SK-N-SH (cell line): ENCODE results near the gene CNGA4. TPM values are rescaled to one million over a fixed set of nuclear protein-coding genes. Genes with fewer than 3 reads are reported as not detected.

Source experiments
- CTCF ChIA-PET: fragments of 300-600, 350-600 bp; formaldehyde crosslinking; extraction: SDS; loops from one replicate; lab custom pipeline; 2021; lab: Yijun Ruan, JAX
- POLR2A ChIA-PET: fragments of 350-600 bp; sonication (Branson Sonifier 250); formaldehyde crosslinking; extraction: SDS; loops from one replicate; lab custom pipeline; 2020; ENCODE audit warnings: antibody characterized with exemption, inconsistent platforms; lab: Yijun Ruan, JAX
- DNase-seq: peaks from one replicate; pipeline ENCODE4 v3.0.0; 2012
- H2AFZ ChIP-seq: fragments of 200-600 bp; sonication (generic); 2 replicates; pipeline ENCODE4 v1.8.1; 2016; ENCODE audit warnings: antibody characterized with exemption, mild to moderate bottlenecking, low read depth
- H3F3A ChIP-seq: fragments of 200-600 bp; sonication (generic); replicated peaks from 2 replicates; pipeline ENCODE3; 2016; ENCODE audit warnings: antibody characterized with exemption, mild to moderate bottlenecking; ENCODE audit not compliant: insufficient read depth
- H3K27ac ChIP-seq, 2 experiments: fragments of 200-500 bp in 1 of 2; fragments of 200-600 bp in 1 of 2; sonication (Bioruptor generic) in 1 of 2; sonication (generic), shearing (Covaris generic) in 1 of 2; 2 replicates each; pipeline versions ENCODE4 v1.5.1 to v1.6.1; 2014 to 2016; ENCODE audit warnings: low read depth in 2 of 2, inconsistent platforms in 1 of 2, low read length in 1 of 2, mild to moderate bottlenecking in 1 of 2, mixed read lengths in 1 of 2
- H3K27me3 ChIP-seq: fragments of 200-600 bp; sonication (generic), shearing (Covaris generic); 2 replicates; pipeline ENCODE4 v1.6.1; 2016; ENCODE audit warnings: mixed run types; ENCODE audit not compliant: insufficient read depth
- H3K36me3 ChIP-seq, 2 experiments: fragments of 200-500 bp in 1 of 2; fragments of 200-600 bp in 1 of 2; sonication (Bioruptor generic) in 1 of 2; sonication (generic) in 1 of 2; replicated peaks in 1 of 2; 2 replicates each; pipeline versions ENCODE3 to v1.5.1; 2014 to 2016; ENCODE audit warnings: low read length in 1 of 2, mild to moderate bottlenecking in 1 of 2; ENCODE audit not compliant: insufficient read depth in 2 of 2, control insufficient read depth in 1 of 2
- H3K4me1 ChIP-seq, 2 experiments: fragments of 200-500 bp in 1 of 2; fragments of 200-600 bp in 1 of 2; sonication (Bioruptor generic) in 1 of 2; sonication (generic), shearing (Covaris generic) in 1 of 2; 2 replicates each; pipeline versions ENCODE4 v1.5.1 to v1.6.1; 2014 to 2016; ENCODE audit warnings: low read depth in 1 of 2, low read length in 1 of 2, mixed run types in 1 of 2; ENCODE audit not compliant: insufficient read depth in 2 of 2, control insufficient read depth in 1 of 2
- H3K4me2 ChIP-seq: fragments of 200-600 bp; sonication (generic), shearing (Covaris generic); 2 replicates; pipeline ENCODE4 v1.6.1; 2017; ENCODE audit warnings: mixed run types
- H3K4me3 ChIP-seq, 2 experiments: fragments of 200-500 bp in 1 of 2; fragments of 200-600 bp in 1 of 2; sonication (Bioruptor generic) in 1 of 2; sonication (generic), shearing (Covaris generic) in 1 of 2; 2 replicates each; pipeline versions ENCODE4 v1.5.1 to v1.8.1; 2014 to 2016; ENCODE audit warnings: low read depth in 2 of 2, inconsistent platforms in 1 of 2, low read length in 1 of 2, mild to moderate bottlenecking in 1 of 2, mixed read lengths in 1 of 2, moderate library complexity in 1 of 2
- H3K79me2 ChIP-seq: fragments of 200-600 bp; sonication (generic); 2 replicates; pipeline ENCODE4 v1.8.1; 2017; ENCODE audit warnings: mild to moderate bottlenecking; ENCODE audit not compliant: insufficient read depth
- H3K9ac ChIP-seq: fragments of 200-600 bp; sonication (generic); 2 replicates; pipeline ENCODE4 v1.6.1; 2017; ENCODE audit warnings: mixed run types
- H3K9me2 ChIP-seq: fragments of 200-600 bp; sonication (generic); 2 replicates; pipeline ENCODE4 v1.6.1; 2017; ENCODE audit warnings: mixed run types
- H3K9me3 ChIP-seq: fragments of 200-600 bp; sonication (generic); 2 replicates; pipeline ENCODE4 v1.6.1; 2017; ENCODE audit warnings: mixed run types, mild to moderate bottlenecking, moderate library complexity
- H4K20me1 ChIP-seq: fragments of 200-600 bp; sonication (generic); 2 replicates; pipeline ENCODE4 v1.6.1; 2017; ENCODE audit warnings: mild to moderate bottlenecking, mixed run types; ENCODE audit not compliant: insufficient read depth
- CHD2 ChIP-seq: fragments of 150-350 bp; IDR thresholded peaks from 2 replicates; pipeline ENCODE4 v1.6.1; 2018; ENCODE audit warnings: low read length; ENCODE audit not compliant: partially characterized antibody
- EP300 ChIP-seq, 2 experiments: IDR thresholded peaks; 2 replicates each; pipeline versions ENCODE4 v1.4.0 to v1.6.1; 2012; ENCODE audit warnings: borderline replicate concordance in 1 of 2, low read depth in 1 of 2, low read length in 1 of 2
- FOXM1 ChIP-seq: IDR thresholded peaks from 2 replicates; pipeline ENCODE4 v1.4.0; 2012; ENCODE audit warnings: low read depth, mild to moderate bottlenecking
- GATA2 ChIP-seq: sonication (generic); formaldehyde crosslinking; IDR thresholded peaks from 2 replicates; pipeline ENCODE4 v1.5.0; 2020; ENCODE audit warnings: mild to moderate bottlenecking, missing genetic modification reagents
- MAX ChIP-seq: IDR thresholded peaks from 2 replicates; pipeline ENCODE4 v1.4.0; 2012; ENCODE audit warnings: low read depth
- NFIC ChIP-seq: IDR thresholded peaks from 2 replicates; pipeline ENCODE4 v1.4.0; 2012; ENCODE audit warnings: borderline replicate concordance
- NRF1 ChIP-seq: IDR thresholded peaks from 2 replicates; pipeline ENCODE4 v1.6.1; 2012; ENCODE audit warnings: low read depth, mild to moderate bottlenecking, low read length
- PBX3 ChIP-seq: IDR thresholded peaks from 2 replicates; pipeline ENCODE4; 2012
- RCOR1 ChIP-seq: fragments of 150-350 bp; IDR thresholded peaks from 2 replicates; pipeline ENCODE4 v1.6.1; 2017; ENCODE audit warnings: antibody characterized with exemption, low read length
- REST ChIP-seq: IDR thresholded peaks from 2 replicates; pipeline ENCODE4 v1.6.1; 2012; ENCODE audit warnings: mild to moderate bottlenecking, low read depth, low read length, moderate library complexity
- SIN3A ChIP-seq: IDR thresholded peaks from 2 replicates; pipeline ENCODE4 v1.6.1; 2012; ENCODE audit warnings: low read depth, mild to moderate bottlenecking, low read length, moderate library complexity, borderline replicate concordance
- SMC3 ChIP-seq: IDR thresholded peaks from 2 replicates; pipeline ENCODE4 v1.6.1; 2012; ENCODE audit warnings: low read depth, low read length, improper control_type of control experiment
- TAF1 ChIP-seq: IDR thresholded peaks from 2 replicates; pipeline ENCODE4 v1.6.1; 2012; ENCODE audit warnings: low read depth, mild to moderate bottlenecking, low read length, moderate library complexity, borderline replicate concordance
- USF2 ChIP-seq: fragments of 150-350 bp; IDR thresholded peaks from 2 replicates; pipeline ENCODE4 v1.6.1; 2017; ENCODE audit warnings: antibody characterized with exemption, low read length, low read depth, borderline replicate concordance
- WGBS: methylation state at CpG from one replicate; pipeline ENCODE4 v1.1.6; 2017; ENCODE audit warnings: low lambda C conversion rate; 5-methylcytosine and 5-hydroxymethylcytosine counted together
- polyA plus RNA-seq, 3 experiments: library from polyadenylated mRNA; depleted of rRNA; stranded (reverse); fragments of >200 nt; gene quantifications; 2 replicates each; pipeline ENCODE4 v1.2.3, GENCODE V29; 2012

The CNGA4 gene
- polyA plus RNA-seq, 1 of the 3 experiments (the other 2 are of a cell fraction), result 0.13 TPM

- no peak overlapping the region for H3K4me2 ChIP-seq
- peaks cover 5% of the 10 kb centered on the region for H3F3A ChIP-seq
- no peaks in the 10 kb centered on the region for H3K9me3 ChIP-seq
- CTCF ChIA-PET, result interaction anchor here (0.8 to 4.1 kb wide), 5 partner anchors 12 to 125 kb away, joined by 3 to 14 read pairs (median 10); no protein-coding TSS in a partner anchor
- peaks cover 15% of the 10 kb centered on the region for H3K79me2 ChIP-seq
- POLR2A ChIA-PET, result no interaction called here
- peaks cover 17% of the 10 kb centered on the region for H3K27me3 ChIP-seq
- H3K4me3 ChIP-seq, result no peak overlapping the region
- TF ChIP-seq TAF1, result no peak
- TF ChIP-seq PBX3, result no peak
- no peak for TF ChIP-seq NFIC
- no peak for TF ChIP-seq NRF1
- TF ChIP-seq SMC3, result no peak
- TF ChIP-seq RCOR1, result no peak
- no peak for TF ChIP-seq MAX
- TF ChIP-seq CHD2, result no peak
- no peak for TF ChIP-seq REST
- no peak for TF ChIP-seq FOXM1
- no peak for TF ChIP-seq USF2
- no peak for TF ChIP-seq EP300 (IDR thresholded peaks at IDR 0.05; ENCODE audit: borderline replicate concordance in 1 of 2, low read depth in 1 of 2, low read length in 1 of 2)
- no peak for TF ChIP-seq GATA2 (CRISPR knock-in tag)
- no peak for TF ChIP-seq SIN3A
- no peaks in the 10 kb centered on the region for H4K20me1 ChIP-seq
- peaks cover 0 to 8% of the 10 kb centered on the region in 2 experiments; a peak in 1 of 4 replicates for H3K4me1 ChIP-seq
- no peak overlapping the region for H3K27ac ChIP-seq
- no peak overlapping the region for H2AFZ ChIP-seq
- no peak for DNase-seq
- H3K9me2 ChIP-seq, result no peaks in the 10 kb centered on the region
- 12% methylated on average over 5 of the region's 5 CpGs for WGBS
- no peaks in the 10 kb centered on the region for H3K36me3 ChIP-seq
- H3K9ac ChIP-seq, result no peak overlapping the region
Measured at GRCh38 chr11:6237761-6238302, 1.1 kb upstream of the CNGA4 start.
